ENCODE measurements around the gene KARS1.

The KARS1 gene

GRCh38 chr16:75579281-75579834 lies 68.1 kb downstream of the KARS1 start:
- no peak for DNase-seq (ENCODE audit: low spot score)

GRCh38 chr16:75578725-75579124 lies 68.7 kb downstream of the KARS1 start:
- no peak for DNase-seq (ENCODE audit: low spot score)

- DNase-seq (ENCODE audit: low spot score): no peak
Measured at GRCh38 chr16:75578212-75578611, 69.3 kb downstream of the KARS1 start.
